CD4-positive, alpha-beta T cell treated with Interleukin-2 at 100 ng/mL for 4 hours (primary cell): ENCODE measurements around the gene TMOD3.
"Not testable (repeated sequence)": the region's sequence is repeated elsewhere in the genome, so short reads cannot be mapped to it uniquely, and the experiment has no call there.

Source experiments
- DNase-seq: peaks from one replicate; pipeline ENCODE4 v3.0.0-alpha.2; 2020; ENCODE audit warnings: low spot score

Gene TMOD3

DNA sequence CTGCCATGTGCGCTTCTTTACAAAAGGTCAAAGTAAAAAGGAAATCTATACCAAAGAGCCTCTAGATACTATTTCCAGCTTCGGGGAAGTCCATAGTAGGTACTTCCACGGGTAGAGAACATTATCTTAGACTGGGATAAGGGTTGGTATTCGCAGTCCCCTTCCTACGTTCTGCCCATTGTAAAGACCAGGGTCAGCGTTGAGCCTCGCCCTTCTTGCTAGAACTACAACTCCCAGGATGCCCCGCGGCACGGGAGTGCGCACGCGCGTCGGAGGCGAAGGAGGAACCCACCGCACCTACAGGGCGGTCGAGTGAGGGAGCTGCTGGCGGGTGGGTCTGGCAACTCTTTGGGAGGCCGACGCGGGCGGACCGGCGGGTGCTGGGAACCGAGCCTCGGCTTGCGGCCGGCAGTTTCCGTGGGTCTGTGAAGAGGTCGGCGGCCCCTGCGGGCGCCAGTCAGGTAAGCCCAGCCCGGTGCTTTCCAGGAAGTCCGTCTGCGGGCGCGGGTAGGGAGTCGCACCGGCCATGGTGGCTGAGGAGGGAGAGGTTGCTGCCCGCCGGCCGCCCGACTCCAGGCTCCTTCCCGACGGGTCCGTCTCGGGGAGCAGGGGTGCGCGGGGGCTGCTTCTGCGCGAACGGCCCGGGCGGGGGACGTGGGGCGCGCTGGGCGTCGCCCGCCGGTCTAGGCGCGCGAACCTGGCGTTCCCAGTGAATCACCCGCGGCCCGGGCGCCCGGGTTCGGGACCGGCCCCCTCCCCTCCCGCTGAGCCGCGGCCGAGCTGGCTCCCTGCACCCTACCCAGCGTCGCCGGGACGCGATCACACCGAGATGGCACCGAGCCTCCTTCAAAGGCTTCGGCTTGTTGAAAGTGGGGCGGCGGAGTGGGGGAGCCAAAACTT lies at the start of gene TMOD3:
Gene TMOD3, plus strand, starts transcription at position 278 of the 900 bp plus-strand sequence. CDS start 33,232 bp downstream, outside the sequence.
- DNase-seq = peak; percentile 91

- no peak for DNase-seq
Measured at GRCh38 chr15:51780636-51781035, 48.8 kb upstream of the TMOD3 start.

- no peak for DNase-seq
Measured at GRCh38 chr15:51781506-51781905, 47.9 kb upstream of the TMOD3 start.

DNA sequence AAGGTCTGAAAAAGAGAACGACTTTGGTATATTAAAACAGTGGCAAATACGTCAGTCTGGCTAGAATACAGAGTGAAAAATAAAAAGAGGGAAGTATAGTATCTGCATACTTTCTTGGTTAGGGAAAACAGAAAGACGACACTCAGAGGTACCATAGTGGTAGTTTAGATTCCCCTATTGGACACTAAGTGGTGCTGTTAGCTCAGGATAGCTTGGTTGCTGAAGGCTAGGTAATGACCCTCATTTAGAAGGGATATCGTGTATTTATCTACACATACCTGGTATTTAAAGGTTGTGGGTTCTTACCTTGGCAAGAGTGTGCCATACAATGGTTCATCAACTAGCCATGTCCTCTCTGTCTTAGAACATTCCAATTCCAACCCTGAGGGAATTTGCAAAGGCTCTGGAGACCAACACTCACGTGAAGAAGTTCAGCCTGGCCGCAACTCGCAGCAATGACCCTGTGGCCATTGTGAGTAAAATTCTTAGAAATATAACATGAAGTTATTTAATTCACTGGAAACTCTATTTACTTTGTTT lies 47.0 kb upstream of the TMOD3 start:
- DNase-seq = no peak

DNA sequence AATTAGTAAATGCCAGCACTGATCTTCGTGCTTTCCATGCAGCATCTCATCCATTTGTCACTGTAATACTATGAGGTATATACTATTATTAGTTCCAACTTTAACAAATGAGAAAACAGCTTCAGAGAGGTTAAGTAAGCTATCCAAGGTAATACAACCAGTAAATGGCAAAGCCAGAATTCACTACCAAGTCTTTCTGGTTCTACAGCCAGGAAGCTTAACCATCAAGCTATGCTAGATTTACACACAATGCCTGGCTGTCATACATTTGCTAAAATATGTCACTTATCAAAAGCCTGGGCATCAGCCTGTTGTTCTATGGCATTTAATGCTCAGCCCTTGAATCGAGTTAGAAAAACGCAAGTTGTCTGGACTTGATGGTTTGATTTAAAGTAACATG lies 45.5 kb upstream of the TMOD3 start:
- no peak for DNase-seq

DNA sequence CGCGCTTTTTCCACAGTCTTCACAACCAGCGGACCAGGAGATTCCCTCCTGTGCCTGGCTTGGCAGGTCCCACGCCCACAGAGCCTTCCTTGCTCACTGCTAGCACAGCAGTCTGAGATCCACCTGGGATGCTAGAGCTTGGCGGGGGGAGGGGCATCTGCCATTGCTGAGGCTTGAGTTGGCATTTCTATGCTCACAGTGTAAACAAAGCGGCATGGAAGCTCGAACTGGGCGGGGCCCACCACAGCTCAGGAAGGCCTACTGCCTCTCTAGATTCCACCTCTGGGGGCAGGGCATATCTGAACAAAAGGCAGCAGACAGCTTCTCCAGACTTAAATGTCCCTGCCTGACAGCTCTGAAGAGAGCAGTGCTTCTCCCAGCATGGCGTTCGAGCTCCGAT lies 42.3 kb upstream of the TMOD3 start:
- not testable (repeated sequence) for DNase-seq

GRCh38 chr15:51792474-51792873 lies 37.0 kb upstream of the TMOD3 start:
- not testable (repeated sequence) for DNase-seq

DNA sequence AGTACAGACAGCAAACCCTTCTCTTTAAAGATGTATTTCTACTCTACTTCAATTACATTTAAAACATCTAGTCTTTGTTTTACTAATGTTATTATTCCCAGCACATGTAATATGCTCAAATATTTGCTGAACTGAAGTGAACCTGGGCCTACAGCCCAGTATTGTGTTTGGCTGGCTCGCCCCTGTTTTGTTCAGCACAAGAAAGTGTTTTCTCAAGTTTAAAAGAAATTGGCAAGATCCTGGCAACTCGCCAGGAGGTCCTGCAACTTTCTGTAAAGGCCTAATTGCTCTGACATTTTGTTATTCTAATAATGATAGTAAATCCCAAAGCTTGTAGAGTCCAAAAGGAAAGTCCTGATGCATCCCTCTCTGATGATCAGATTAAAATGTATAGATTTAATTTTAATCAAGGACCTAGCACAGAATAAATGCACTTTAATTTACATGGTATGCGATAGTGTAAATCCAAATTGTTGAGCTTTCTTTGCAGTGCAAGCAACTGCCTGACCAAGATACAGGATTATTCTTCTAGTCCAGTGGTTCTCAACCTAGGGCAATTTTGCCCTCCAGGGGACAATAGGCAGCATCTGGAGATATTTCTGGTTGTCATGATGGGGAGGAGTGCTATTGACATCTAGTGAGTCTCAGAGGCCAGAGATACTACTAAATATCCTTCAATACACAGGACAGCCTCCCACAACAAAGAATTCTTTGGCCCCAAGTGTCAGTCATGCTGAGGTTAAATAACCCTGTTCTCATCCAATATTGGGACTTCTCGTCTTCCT lies 35.7 kb upstream of the TMOD3 start:
- DNase-seq = no peak

GRCh38 chr15:51796847-51797401 lies 32.5 kb upstream of the TMOD3 start:
- no peak for DNase-seq

DNA sequence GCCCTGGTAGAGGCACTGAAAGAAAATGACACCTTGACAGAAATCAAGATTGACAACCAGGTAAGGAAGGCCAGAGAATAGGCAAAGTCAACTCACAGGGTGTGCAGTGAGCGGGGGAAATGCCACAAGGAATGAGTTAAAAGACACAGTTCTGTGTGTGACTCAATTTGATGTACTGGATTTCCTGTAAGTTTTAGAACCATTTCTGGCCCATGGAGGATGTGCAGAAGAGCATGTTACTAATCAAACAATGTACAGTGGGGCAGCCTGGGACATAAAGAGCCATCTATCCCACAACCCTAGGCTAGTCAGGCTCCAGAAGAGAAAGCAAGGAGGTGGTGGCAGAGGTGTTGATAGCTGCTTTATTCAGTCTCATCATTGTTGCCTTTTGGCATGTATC lies 31.2 kb upstream of the TMOD3 start:
- no peak for DNase-seq

- no peak for DNase-seq
Measured at GRCh38 chr15:51799282-51800252, 29.9 kb upstream of the TMOD3 start.

GRCh38 chr15:51801391-51801835 lies 28.0 kb upstream of the TMOD3 start:
- DNase-seq = no peak

- no peak for DNase-seq
Measured at GRCh38 chr15:51802593-51802992, 26.9 kb upstream of the TMOD3 start.

- no peak for DNase-seq
Measured at GRCh38 chr15:51803965-51804364, 25.5 kb upstream of the TMOD3 start.

DNA sequence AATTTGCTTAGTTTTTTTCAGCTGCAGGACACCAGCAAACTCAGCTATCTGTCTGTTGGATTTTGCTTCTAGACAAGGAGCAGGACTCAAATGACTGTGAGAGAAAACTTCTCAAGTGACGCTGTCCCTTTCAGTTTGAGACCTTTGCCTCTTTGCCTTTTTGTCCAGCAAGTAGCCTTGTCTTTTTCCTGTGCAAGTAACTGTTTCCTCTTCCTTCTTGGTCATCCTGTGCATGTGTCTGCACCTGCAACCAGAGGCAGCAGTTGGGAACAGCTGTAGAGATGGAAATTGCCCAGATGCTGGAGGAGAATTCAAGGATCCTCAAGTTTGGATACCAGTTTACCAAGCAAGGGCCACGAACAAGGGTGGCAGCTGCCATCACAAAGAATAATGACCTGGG lies 23.3 kb upstream of the TMOD3 start:
- DNase-seq = no peak

- DNase-seq = no peak
Measured at GRCh38 chr15:51809457-51809856, 20.0 kb upstream of the TMOD3 start.

- DNase-seq = no peak
Measured at GRCh38 chr15:51812598-51812997, 16.9 kb upstream of the TMOD3 start.

GRCh38 chr15:51814606-51815005 lies 14.8 kb upstream of the TMOD3 start:
- no peak for DNase-seq

GRCh38 chr15:51816611-51817010 lies 12.8 kb upstream of the TMOD3 start:
- no peak for DNase-seq

DNA sequence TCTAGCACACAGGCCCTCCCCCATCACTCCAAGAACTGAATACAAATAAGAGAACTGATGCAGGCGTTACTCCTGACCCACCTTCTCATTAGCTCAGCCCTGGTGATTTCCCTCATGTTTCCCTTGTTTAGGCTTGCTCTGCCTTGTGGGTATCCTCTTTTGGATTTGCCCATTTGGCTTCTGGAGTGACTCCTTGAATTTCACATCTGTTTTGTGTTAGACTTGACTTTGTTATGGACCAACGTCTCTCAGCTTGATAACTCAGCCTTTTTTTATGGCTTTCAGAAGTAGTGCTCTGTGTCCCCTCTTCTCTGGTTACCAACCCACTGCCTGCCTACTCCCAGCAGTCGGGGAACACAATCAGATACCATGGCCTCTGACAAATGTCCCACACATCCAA lies 11.3 kb upstream of the TMOD3 start:
- no peak for DNase-seq

DNA sequence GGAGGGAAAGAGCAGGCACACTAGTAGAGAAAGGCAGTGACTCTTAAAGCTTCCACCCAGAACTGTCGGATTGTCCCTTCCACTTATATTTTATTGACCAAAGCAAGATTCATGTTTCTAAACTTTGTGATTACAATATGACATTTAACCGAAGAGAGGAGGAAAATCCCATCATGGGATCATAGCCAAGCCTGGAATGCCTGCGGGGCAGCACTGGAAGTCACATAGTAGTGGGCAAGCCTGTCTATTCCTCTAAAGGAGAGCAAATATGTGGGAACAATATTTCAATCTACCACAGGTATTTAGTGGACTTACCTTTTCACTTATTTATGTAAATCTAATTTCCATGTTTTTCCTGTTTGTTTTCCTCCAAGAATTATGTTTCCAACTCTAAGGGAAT lies 3.8 kb upstream of the TMOD3 start:
- DNase-seq = no peak
